GM23338 (cell line): ENCODE data around the gene GIMAP6.

Experiments used
- CREB1 ChIP-seq: fragments of 250-450 bp; sonication (Bioruptor Pico); IDR thresholded peaks from 2 replicates; pipeline ENCODE4 v1.5.0; 2020; ENCODE audit warnings: low read depth, mild to moderate bottlenecking, moderate library complexity
- CTCF ChIP-seq, 2 experiments: fragments of 200-600 bp in 1 of 2; sonication (generic) in 1 of 2; conservative IDR thresholded peaks; 2 replicates each; pipeline versions ENCODE4 v1.5.1 to v1.6.1; 2016 to 2017; ENCODE audit warnings: antibody characterized with exemption in 2 of 2, low read depth in 2 of 2, mild to moderate bottlenecking in 2 of 2, moderate library complexity in 1 of 2
- ETS1 ChIP-seq: IDR thresholded peaks from 2 replicates; pipeline ENCODE4 v1.6.1; 2016; ENCODE audit warnings: antibody characterized with exemption
- EZH2 ChIP-seq: fragments of 200-600 bp; sonication (generic); IDR thresholded peaks from one replicate; pipeline ENCODE4 v1.8.0; 2017; ENCODE audit warnings: antibody characterized with exemption, mild to moderate bottlenecking, low read depth; ENCODE audit not compliant: unreplicated experiment
- EZH2phosphoT487 ChIP-seq: fragments of 200-600 bp; sonication (generic); IDR thresholded peaks from one replicate; pipeline ENCODE4 v1.8.1; 2018; ENCODE audit warnings: antibody characterized with exemption; ENCODE audit not compliant: unreplicated experiment
- JUNB ChIP-seq: IDR thresholded peaks from one replicate; pipeline ENCODE4 v1.6.1; 2016; ENCODE audit warnings: antibody characterized with exemption; ENCODE audit not compliant: unreplicated experiment
- NANOG ChIP-seq: IDR thresholded peaks from 2 replicates; pipeline ENCODE4 v1.6.1; 2016; ENCODE audit warnings: antibody characterized with exemption, borderline replicate concordance
- POLR2AphosphoS5 ChIP-seq: IDR thresholded peaks from 2 replicates; pipeline ENCODE4 v1.6.1; 2016; ENCODE audit warnings: antibody characterized with exemption, low read depth
- REST ChIP-seq: IDR thresholded peaks from one replicate; pipeline ENCODE4 v1.6.1; 2018; ENCODE audit warnings: antibody characterized with exemption; ENCODE audit not compliant: unreplicated experiment
- STAT1 ChIP-seq: IDR thresholded peaks from one replicate; pipeline ENCODE4 v1.6.1; 2016; ENCODE audit warnings: antibody characterized with exemption; ENCODE audit not compliant: unreplicated experiment
- ZNF114 ChIP-seq: fragments of 250-450 bp; sonication (Bioruptor Pico); IDR thresholded peaks from 2 replicates; pipeline ENCODE4 v1.5.0; 2020; ENCODE audit warnings: mild to moderate bottlenecking, moderate library complexity
- ZNF331 ChIP-seq: fragments of 250-450 bp; sonication (Bioruptor Pico); IDR thresholded peaks from 2 replicates; pipeline ENCODE4 v1.5.0; 2020; ENCODE audit warnings: low read depth, mild to moderate bottlenecking, moderate library complexity
- ZNF462 ChIP-seq: fragments of 250-450 bp; sonication (Bioruptor Pico); IDR thresholded peaks from 2 replicates; pipeline ENCODE4 v1.5.0; 2020; ENCODE audit warnings: mild to moderate bottlenecking, moderate library complexity

- TF ChIP-seq CTCF (conservative IDR thresholded peaks at IDR 0.05; ENCODE audit: low read depth in 2 of 2), result no peak
- TF ChIP-seq STAT1, result no peak
- TF ChIP-seq POLR2AphosphoS5, result no peak
- no peak for TF ChIP-seq REST
- TF ChIP-seq EZH2, result no peak
- TF ChIP-seq EZH2phosphoT487, result no peak
- no peak for TF ChIP-seq JUNB
- no peak for TF ChIP-seq ETS1
- TF ChIP-seq ZNF331 (CRISPR knock-in tag), result no peak
- TF ChIP-seq CREB1 (CRISPR knock-in tag), result no peak
- TF ChIP-seq ZNF114, result no peak
- no peak for TF ChIP-seq NANOG
- TF ChIP-seq ZNF462 (CRISPR knock-in tag), result no peak
These were observed 36.8 kb upstream of the GIMAP6 start for GRCh38 chr7:150668977-150669376.
